ENCODE data around the gene ZNF343. TPM values are rescaled to one million over a fixed set of nuclear protein-coding genes. Genes with fewer than 3 reads are reported as not detected.

The ZNF343 gene
- total RNA-seq, 1 experiment from 2014 or later = 13.8 TPM

DNA sequence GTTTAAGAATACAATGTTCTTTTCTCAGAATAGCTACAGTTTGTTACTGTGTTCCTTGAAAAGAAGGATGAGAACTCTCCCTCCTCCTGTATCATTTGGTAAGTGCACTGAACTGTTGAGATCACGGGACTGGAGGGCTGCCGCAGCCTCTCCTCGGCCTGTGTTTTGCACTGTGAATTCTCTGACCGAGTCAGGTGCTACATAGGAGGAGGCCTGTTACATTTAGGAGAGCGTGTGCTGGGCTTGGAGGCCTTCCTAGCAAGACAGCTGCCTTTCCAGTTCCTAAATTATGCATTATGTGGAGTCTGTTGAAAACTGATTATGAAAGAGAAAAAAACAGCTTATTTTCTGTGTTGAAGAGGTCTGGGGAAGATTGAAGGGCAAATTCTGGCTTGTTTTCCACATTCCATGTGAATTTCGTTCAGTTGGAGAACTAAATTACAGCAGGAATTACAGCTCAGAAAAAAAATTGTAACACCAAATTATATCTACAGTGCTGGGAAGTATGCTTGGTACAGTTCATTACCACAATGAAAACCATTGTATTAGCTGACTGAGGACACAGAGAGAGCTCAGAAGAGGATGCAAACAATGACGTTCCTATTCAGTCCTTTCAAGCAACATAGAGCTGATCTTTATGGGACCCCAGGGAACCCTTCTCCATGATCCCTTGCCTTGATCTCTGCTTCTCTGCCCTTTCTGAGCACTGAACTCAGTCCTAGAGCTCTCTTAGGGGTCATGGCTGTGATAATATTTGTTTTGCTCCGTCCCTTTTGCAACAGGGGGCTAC, 30.4 kb upstream of the ZNF343 start:
- BruUV-seq (replicated peaks) = no TSS peak
- no peak for TF ChIP-seq EZH2 (IDR thresholded peaks at IDR 0.05; ENCODE audit: borderline replicate concordance, low read depth, low read length, poor library complexity, severe bottlenecking)
- TF ChIP-seq, protein P1, sequence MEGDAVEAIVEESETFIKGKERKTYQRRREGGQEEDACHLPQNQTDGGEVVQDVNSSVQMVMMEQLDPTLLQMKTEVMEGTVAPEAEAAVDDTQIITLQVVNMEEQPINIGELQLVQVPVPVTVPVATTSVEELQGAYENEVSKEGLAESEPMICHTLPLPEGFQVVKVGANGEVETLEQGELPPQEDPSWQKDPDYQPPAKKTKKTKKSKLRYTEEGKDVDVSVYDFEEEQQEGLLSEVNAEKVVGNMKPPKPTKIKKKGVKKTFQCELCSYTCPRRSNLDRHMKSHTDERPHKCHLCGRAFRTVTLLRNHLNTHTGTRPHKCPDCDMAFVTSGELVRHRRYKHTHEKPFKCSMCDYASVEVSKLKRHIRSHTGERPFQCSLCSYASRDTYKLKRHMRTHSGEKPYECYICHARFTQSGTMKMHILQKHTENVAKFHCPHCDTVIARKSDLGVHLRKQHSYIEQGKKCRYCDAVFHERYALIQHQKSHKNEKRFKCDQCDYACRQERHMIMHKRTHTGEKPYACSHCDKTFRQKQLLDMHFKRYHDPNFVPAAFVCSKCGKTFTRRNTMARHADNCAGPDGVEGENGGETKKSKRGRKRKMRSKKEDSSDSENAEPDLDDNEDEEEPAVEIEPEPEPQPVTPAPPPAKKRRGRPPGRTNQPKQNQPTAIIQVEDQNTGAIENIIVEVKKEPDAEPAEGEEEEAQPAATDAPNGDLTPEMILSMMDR (conservative IDR thresholded peaks at IDR 0.05; ENCODE audit: low read depth, low read length) = no peak
- no peak for DNase-seq (ENCODE audit: low spot score)
- intact Hi-C loops (cut with micrococcal nuclease; ENCODE audit: unreplicated experiment) = no loop called here
- CTCF ChIA-PET = interaction anchor here (1.1 kb wide), 1 partner anchor 15 kb away, joined by 3 read pairs; no protein-coding TSS in a partner anchor
- H3K4me3 ChIP-seq (ENCODE audit: low read depth, low read length, poor library complexity, severe bottlenecking) = no peak overlapping the region
- H3K9me3 ChIP-seq (ENCODE audit: low read depth, low read length, poor library complexity, severe bottlenecking) = no peaks in the 10 kb centered on the region
- POLR2A ChIA-PET (ENCODE audit: low non-redundant PET) = no interaction called here
- H3K4me1 ChIP-seq (ENCODE audit: insufficient read depth, low read length, poor library complexity, severe bottlenecking) = no peaks in the 10 kb centered on the region
- H3K27ac ChIP-seq (ENCODE audit: low read depth, low read length, poor library complexity, severe bottlenecking) = no peak overlapping the region
- no peaks in the 10 kb centered on the region for H3K27me3 ChIP-seq (replicated peaks; ENCODE audit: insufficient read depth, low read depth, low read length, poor library complexity)
- H3K36me3 ChIP-seq (ENCODE audit: insufficient read depth, low read length, poor library complexity, severe bottlenecking) = no peaks in the 10 kb centered on the region

DNA sequence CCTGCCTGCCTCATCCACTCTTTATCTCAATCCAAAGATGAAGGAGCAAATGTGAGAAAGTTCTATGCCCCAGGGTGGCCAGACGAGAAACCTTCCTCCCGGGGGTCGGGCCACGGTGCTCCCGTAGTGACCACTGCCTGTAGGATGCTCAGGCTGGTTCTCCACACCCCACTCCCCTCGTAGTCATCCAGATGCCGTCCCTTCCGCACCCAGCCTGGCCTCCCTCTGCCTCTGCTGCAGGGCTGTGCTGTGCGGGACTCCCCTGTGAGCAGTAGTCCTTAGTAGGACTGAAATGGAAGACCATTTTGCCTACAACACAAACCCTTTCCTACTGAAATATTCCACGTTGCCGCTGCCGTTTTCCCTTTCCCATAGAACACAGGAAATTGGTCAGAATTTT, 29.6 kb upstream of the ZNF343 start:
- Histone ChIP-seq H3K27me3 (replicated peaks; ENCODE audit: insufficient read depth, low read depth, low read length, poor library complexity) (no peaks in the 10 kb centered on the region), H3K4me1 (ENCODE audit: insufficient read depth, low read length, poor library complexity, severe bottlenecking) (no peaks in the 10 kb centered on the region), H3K9me3 (ENCODE audit: low read depth, low read length, poor library complexity, severe bottlenecking) (no peaks in the 10 kb centered on the region), H3K4me3 (ENCODE audit: low read depth, low read length, poor library complexity, severe bottlenecking) (no peak overlapping the region), H3K36me3 (ENCODE audit: insufficient read depth, low read length, poor library complexity, severe bottlenecking) (no peaks in the 10 kb centered on the region), H3K27ac (ENCODE audit: low read depth, low read length, poor library complexity, severe bottlenecking) (no peak overlapping the region)
- no peak for DNase-seq (ENCODE audit: low spot score)
- intact Hi-C loops (cut with micrococcal nuclease; ENCODE audit: unreplicated experiment) = no loop called here
- ChIA-PET CTCF (no interaction called here), POLR2A (ENCODE audit: low non-redundant PET) (no interaction called here)
- BruUV-seq (replicated peaks) = no TSS peak
- TF ChIP-seq EZH2 (IDR thresholded peaks at IDR 0.05; ENCODE audit: borderline replicate concordance, low read depth, low read length, poor library complexity, severe bottlenecking) = no peak
- TF ChIP-seq, protein P1 (conservative IDR thresholded peaks at IDR 0.05; ENCODE audit: low read depth, low read length) = no peak

DNA sequence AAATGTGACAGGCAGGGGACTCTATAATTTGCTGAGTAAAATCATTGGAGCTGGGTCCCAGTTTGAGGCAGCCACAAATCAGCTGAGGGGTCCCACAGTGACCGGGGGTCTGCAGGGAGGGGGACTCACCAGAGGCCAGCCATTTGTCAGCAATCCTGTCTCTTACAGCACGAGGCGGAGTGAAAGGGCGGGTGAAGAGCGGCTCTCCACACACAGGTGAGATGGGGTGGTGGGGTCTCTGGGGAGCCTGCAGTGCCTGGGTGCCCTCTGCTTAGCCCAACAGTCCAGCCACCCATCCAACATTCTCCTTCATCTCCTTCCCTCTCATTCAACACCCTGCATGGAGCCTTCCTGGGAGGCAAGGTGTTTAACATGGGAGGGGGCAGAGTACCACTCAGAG, 28.4 kb upstream of the ZNF343 start:
- POLR2A ChIA-PET (ENCODE audit: low non-redundant PET) = no interaction called here
- Histone ChIP-seq H3K36me3 (ENCODE audit: insufficient read depth, low read length, poor library complexity, severe bottlenecking) (no peaks in the 10 kb centered on the region), H3K4me3 (ENCODE audit: low read depth, low read length, poor library complexity, severe bottlenecking) (no peak overlapping the region), H3K9me3 (ENCODE audit: low read depth, low read length, poor library complexity, severe bottlenecking) (no peaks in the 10 kb centered on the region), H3K27me3 (replicated peaks; ENCODE audit: insufficient read depth, low read depth, low read length, poor library complexity) (no peaks in the 10 kb centered on the region), H3K27ac (ENCODE audit: low read depth, low read length, poor library complexity, severe bottlenecking) (no peak overlapping the region), H3K4me1 (ENCODE audit: insufficient read depth, low read length, poor library complexity, severe bottlenecking) (no peaks in the 10 kb centered on the region)
- TF ChIP-seq, protein P1 (conservative IDR thresholded peaks at IDR 0.05; ENCODE audit: low read depth, low read length) = no peak
- no peak for TF ChIP-seq EZH2 (IDR thresholded peaks at IDR 0.05; ENCODE audit: borderline replicate concordance, low read depth, low read length, poor library complexity, severe bottlenecking)
- BruUV-seq (replicated peaks) = no TSS peak
- no peak for DNase-seq (ENCODE audit: low spot score)
- CTCF ChIA-PET = no interaction called here
- intact Hi-C loops (cut with micrococcal nuclease; ENCODE audit: unreplicated experiment) = no loop called here

All from A673 (cell line).